Spleen (tissue), 11 donors: ENCODE data around the gene ZFYVE26. TPM values are rescaled to one million over a fixed set of nuclear protein-coding genes. Genes with fewer than 3 reads are reported as not detected.

ENCODE experiments used
- DNase-seq: peaks from one replicate; pipeline ENCODE4 v3.0.0-alpha.2; 2020
- H3K27ac ChIP-seq, 8 donors: fragments of 200-600 bp; sonication (generic) in 7 of 8; 1 replicate in 4 of 8; 2 replicates in 4 of 8; pipeline versions ENCODE4 v1.5.0 to v1.8.0; 2016 to 2021; ENCODE audit warnings: inconsistent platforms in 4 of 8, mild to moderate bottlenecking in 4 of 8, moderate library complexity in 1 of 8
- H3K27me3 ChIP-seq, 7 donors: fragments of 200-600 bp; sonication (generic) in 6 of 7; replicated peaks in 1 of 7; 1 replicate in 4 of 7; 2 replicates in 3 of 7; pipeline versions ENCODE4 v1.5.0 to v1.8.0; 2016 to 2021; ENCODE audit warnings: inconsistent platforms in 3 of 7, mild to moderate bottlenecking in 1 of 7
- H3K36me3 ChIP-seq, 6 donors: fragments of 200-600 bp; sonication (generic) in 5 of 6; 1 replicate in 4 of 6; 2 replicates in 2 of 6; pipeline versions ENCODE4 v1.5.0 to v1.8.0; 2016 to 2021; ENCODE audit warnings: inconsistent platforms in 2 of 6
- H3K4me1 ChIP-seq, 6 donors: fragments of 200-600 bp; sonication (generic) in 5 of 6; 1 replicate in 3 of 6; 2 replicates in 3 of 6; pipeline versions ENCODE4 v1.5.0 to v1.8.0; 2016 to 2021; ENCODE audit warnings: inconsistent platforms in 3 of 6
- H3K4me3 ChIP-seq, 8 donors: fragments of 200-600 bp; sonication (generic) in 7 of 8; 1 replicate in 4 of 8; 2 replicates in 4 of 8; pipeline versions ENCODE4 v1.5.0 to v1.8.0; 2016 to 2021; ENCODE audit warnings: inconsistent platforms in 4 of 8, mild to moderate bottlenecking in 4 of 8, moderate library complexity in 2 of 8
- H3K9me3 ChIP-seq, 8 donors: fragments of 200-600 bp; sonication (generic) in 7 of 8; 1 replicate in 4 of 8; 2 replicates in 4 of 8; pipeline versions ENCODE4 v1.5.0 to v1.8.0; 2016 to 2021; ENCODE audit warnings: inconsistent platforms in 4 of 8
- POLR2A ChIP-seq, 3 donors: fragments of 450-650 bp; IDR thresholded peaks; one replicate each; pipeline ENCODE4 v1.5.1; 2017; ENCODE audit warnings: antibody characterized with exemption in 3 of 3, mild to moderate bottlenecking in 1 of 3
- POLR2AphosphoS5 ChIP-seq, 3 donors: sonication (generic); formaldehyde crosslinking; IDR thresholded peaks; one replicate each; pipeline ENCODE4 v1.5.1; 2017; ENCODE audit warnings: antibody characterized with exemption in 3 of 3
- WGBS, 5 donors: extraction: QIAGEN DNeasy Blood & Tissue Kit in 3 of 5; methylation state at CpG; one replicate each; pipeline versions ENCODE4 v1.1.5 to v1.1.7; 2013 to 2018; 5-methylcytosine and 5-hydroxymethylcytosine counted together
- intact Hi-C: fragments of 100-400 bp; cut with DNase I; formaldehyde crosslinking; loops from one replicate; pipeline ENCODE4 v1.15.0; 2023; ENCODE audit warnings: low total_unique reads
- polyA plus RNA-seq, 3 donors: library from polyadenylated mRNA; stranded (reverse); fragments of 200-250 nt; gene quantifications; one replicate each; pipeline ENCODE4 v1.2.1, GENCODE V29; 2013
- total RNA-seq, 7 donors: library from RNA; depleted of rRNA in 3 of 7; stranded (reverse); fragments of >200 nt in 3 of 7; fragmentation: NEBNext Ultra II Directional in 4 of 7; extraction: Animal tissue kit (Norgen Biotek cat#: 25700) in 4 of 7; gene quantifications; one replicate each; pipeline versions ENCODE4 v1.1.0 to v1.2.1, GENCODE V29; 2016 to 2021
- TF ChIP-seq, protein P1 (sequence below), 11 experiments: fragments of 200-600 bp in 7 of 11; fragments of 450-650 bp in 4 of 11; sonication (generic) in 4 of 11; IDR thresholded peaks in 8 of 11; conservative IDR thresholded peaks in 3 of 11; 1 replicate in 7 of 11; 2 replicates in 4 of 11; pipeline versions ENCODE4 v1.4.0 to v1.8.0; 2016 to 2021; ENCODE audit warnings: antibody characterized with exemption in 11 of 11, inconsistent platforms in 4 of 11, mild to moderate bottlenecking in 1 of 11
- donor health status: healthy with polysubstance abuse.
- donor health status: DM: no; HTN: no; CAD: no; lungs with moderate emphysema.
- donor health status: DM: no; HTN: no; CAD: no.
- donor health status: Bipolar disorder and iron deficiency.
- donor health status: healthy.
- donor health status: DM: no; HTN: no; CAD: no.
- donor health status: DM: yes; HTN: yes; CAD: no.

The ZFYVE26 gene
- total and polyA plus RNA-seq, 10 donors: 3.6 to 43.5 (median 35.5) TPM

DNA sequence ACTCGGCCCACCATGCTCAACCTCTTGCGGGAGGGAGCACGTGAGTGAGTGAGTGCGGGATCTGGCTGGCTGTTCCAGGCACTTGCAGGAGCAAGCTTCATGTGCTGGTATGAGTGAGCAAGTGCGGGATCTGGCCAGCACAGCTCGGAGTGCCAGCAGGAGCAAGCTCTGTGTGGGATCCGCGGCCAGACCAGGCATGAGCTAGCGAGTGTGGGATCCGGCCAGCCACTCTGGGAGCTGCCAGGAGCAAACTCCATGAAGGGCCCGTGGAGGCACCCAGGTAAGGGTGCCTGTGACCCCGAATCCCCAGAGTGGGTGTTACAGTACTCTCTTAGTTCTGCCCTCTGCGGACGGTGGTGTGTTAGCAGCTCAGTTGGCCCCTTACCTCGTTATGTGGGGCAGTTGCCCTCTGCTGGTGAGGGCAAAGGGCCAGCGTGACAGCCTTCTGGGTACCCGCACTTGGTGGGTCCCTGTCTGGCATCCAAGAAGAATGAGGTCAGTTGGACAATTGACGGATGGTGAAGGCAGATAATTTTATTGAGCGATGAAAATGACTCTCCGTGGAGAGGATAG lies 41.5 kb upstream of the ZFYVE26 start:
- no peak overlapping the region for H3K27ac ChIP-seq
- TF ChIP-seq POLR2AphosphoS5 (IDR thresholded peaks at IDR 0.05): no peak
- H3K4me3 ChIP-seq: no peak overlapping the region
- no peaks in the 10 kb centered on the region for H3K9me3 ChIP-seq
- peaks cover 0 to 25% (median 3%) of the 10 kb centered on the region in 6 donors for H3K4me1 ChIP-seq
- WGBS, 5 donors: 93 to 97% (median 97%) methylated on average over 9 to 20 of the region's 20 CpGs
- no peaks in the 10 kb centered on the region for H3K27me3 ChIP-seq
- intact Hi-C loops: no loop called here
- H3K36me3 ChIP-seq: peaks cover 0 to 4% (median 0%) of the 10 kb centered on the region in 6 donors
- DNase-seq: no peak

DNA sequence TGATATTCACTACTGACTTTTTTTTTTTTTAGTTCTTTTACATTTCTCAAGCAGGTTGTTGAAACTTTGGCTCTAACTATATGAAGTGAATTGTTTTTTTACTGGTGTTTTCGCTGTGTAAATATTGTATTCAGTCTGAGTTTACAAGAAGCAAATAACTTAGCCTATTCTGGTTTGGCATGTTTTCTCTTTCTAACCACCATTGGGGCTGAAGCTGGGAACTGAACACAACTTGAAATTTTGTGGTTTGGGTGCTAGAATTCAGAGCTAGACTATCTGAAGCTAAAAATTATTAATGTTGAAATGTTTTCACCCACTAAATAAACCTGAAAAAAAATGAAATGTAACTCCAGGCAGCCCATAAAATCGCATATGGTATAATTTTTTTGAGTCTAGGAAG lies 40.4 kb upstream of the ZFYVE26 start:
- H3K4me3 ChIP-seq: no peak overlapping the region
- H3K9me3 ChIP-seq: no peaks in the 10 kb centered on the region
- H3K27me3 ChIP-seq: no peaks in the 10 kb centered on the region
- H3K4me1 ChIP-seq: peaks cover 0 to 33% (median 3%) of the 10 kb centered on the region in 6 donors
- 71 to 78% (median 75%) methylated on average over 2 of the region's 2 CpGs for WGBS, 5 donors
- TF ChIP-seq POLR2AphosphoS5 (IDR thresholded peaks at IDR 0.05) (no peak), POLR2A (IDR thresholded peaks at IDR 0.05) (no peak)
- TF ChIP-seq, protein P1, sequence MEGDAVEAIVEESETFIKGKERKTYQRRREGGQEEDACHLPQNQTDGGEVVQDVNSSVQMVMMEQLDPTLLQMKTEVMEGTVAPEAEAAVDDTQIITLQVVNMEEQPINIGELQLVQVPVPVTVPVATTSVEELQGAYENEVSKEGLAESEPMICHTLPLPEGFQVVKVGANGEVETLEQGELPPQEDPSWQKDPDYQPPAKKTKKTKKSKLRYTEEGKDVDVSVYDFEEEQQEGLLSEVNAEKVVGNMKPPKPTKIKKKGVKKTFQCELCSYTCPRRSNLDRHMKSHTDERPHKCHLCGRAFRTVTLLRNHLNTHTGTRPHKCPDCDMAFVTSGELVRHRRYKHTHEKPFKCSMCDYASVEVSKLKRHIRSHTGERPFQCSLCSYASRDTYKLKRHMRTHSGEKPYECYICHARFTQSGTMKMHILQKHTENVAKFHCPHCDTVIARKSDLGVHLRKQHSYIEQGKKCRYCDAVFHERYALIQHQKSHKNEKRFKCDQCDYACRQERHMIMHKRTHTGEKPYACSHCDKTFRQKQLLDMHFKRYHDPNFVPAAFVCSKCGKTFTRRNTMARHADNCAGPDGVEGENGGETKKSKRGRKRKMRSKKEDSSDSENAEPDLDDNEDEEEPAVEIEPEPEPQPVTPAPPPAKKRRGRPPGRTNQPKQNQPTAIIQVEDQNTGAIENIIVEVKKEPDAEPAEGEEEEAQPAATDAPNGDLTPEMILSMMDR (IDR thresholded peaks at IDR 0.05 in 8 of 11, conservative IDR thresholded peaks at IDR 0.05 in 3 of 11): no peak
- H3K27ac ChIP-seq: no peak overlapping the region
- peaks cover 0 to 4% (median 0%) of the 10 kb centered on the region in 6 donors for H3K36me3 ChIP-seq
- intact Hi-C loops: no loop called here
- DNase-seq: no peak

DNA sequence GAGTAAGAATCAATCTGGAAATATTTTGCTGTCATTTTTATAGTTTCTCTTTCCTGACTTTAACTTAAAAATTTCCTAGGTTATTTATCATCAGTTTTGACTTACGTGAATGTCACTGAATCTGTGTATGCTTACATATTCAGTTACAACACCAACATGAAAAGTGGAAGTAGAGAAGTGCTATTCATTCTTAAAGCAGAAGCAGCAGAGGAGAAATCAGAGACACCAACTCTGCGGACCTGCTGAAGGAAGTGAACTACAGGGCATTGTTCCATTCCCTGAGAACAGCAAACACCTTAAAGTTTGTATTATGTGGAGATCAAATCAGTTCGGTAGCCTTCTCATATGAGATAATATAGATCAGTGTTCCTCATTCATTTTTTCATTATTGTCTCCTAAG lies 37.3 kb upstream of the ZFYVE26 start:
- H3K4me3 ChIP-seq: peak overlapping the region in 1 of 8 donors; percentile 57
- peak overlapping the region in 7 of 8 donors; percentile 56 to 92 (median 76) for H3K27ac ChIP-seq
- H3K4me1 ChIP-seq: peaks cover 0 to 31% (median 0%) of the 10 kb centered on the region in 6 donors
- H3K36me3 ChIP-seq: peaks cover 0 to 4% (median 0%) of the 10 kb centered on the region in 6 donors
- no peaks in the 10 kb centered on the region for H3K27me3 ChIP-seq
- peaks cover 0 to 9% (median 6%) of the 10 kb centered on the region in 8 donors for H3K9me3 ChIP-seq
- TF ChIP-seq POLR2AphosphoS5 (IDR thresholded peaks at IDR 0.05): peak in 1 of 3 donors; percentile 12
- TF ChIP-seq, protein P1 (IDR thresholded peaks at IDR 0.05 in 8 of 11, conservative IDR thresholded peaks at IDR 0.05 in 3 of 11): no peak
- intact Hi-C loops: no loop called here
- no peak for DNase-seq
- WGBS, 5 donors: 46 to 53% (median 48%) methylated on average over 3 of the region's 3 CpGs

DNA sequence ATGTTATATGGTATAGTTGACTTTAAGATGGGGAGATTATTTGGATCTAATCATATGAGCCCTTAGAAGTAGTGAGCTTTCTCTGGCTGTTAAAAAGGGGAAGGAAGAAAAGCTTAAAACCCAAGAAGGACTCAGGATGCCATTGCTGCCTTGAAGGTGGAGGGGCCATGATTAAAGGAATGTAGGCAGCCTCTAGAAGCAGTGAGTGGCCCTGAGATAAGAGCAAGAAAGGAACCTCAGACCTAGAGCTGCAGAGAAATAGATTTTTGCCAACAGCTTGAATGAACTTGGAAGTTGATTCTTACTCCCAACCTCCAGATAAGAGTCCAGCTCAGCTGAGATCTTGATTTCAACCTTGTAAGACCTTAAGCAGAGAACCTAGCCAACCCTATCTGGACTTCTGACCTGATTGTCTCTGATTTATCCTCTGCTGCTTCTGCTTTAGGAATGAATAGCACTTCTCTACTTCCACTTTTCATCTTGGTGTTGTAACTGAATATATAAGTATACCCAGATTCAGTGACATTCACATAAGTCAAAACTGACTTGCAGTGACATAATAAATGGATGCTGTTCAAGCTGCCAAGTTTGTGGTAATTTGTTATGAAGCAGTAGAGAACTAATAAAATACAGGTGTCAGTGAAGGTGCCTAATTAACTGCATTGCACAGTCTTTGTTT lies 36.7 kb upstream of the ZFYVE26 start:
- Histone ChIP-seq H3K4me1 (peaks cover 0 to 31% (median 0%) of the 10 kb centered on the region in 6 donors), H3K27me3 (no peaks in the 10 kb centered on the region), H3K27ac (peak overlapping the region in 7 of 8 donors; percentile 56 to 92 (median 76)), H3K36me3 (peaks cover 0 to 4% (median 0%) of the 10 kb centered on the region in 6 donors), H3K4me3 (peak overlapping the region in 1 of 8 donors; percentile 57), H3K9me3 (peaks cover 0 to 15% (median 10%) of the 10 kb centered on the region in 8 donors)
- intact Hi-C loops: no loop called here
- TF ChIP-seq POLR2AphosphoS5 (IDR thresholded peaks at IDR 0.05) (no peak), POLR2A (IDR thresholded peaks at IDR 0.05) (no peak)
- TF ChIP-seq, protein P1 (IDR thresholded peaks at IDR 0.05 in 8 of 11, conservative IDR thresholded peaks at IDR 0.05 in 3 of 11): no peak
- no peak for DNase-seq
